Lung (tissue), 12 donors: ENCODE results near the gene DAO. TPM values are rescaled to one million over a fixed set of nuclear protein-coding genes. Genes with fewer than 3 reads are reported as not detected.

Experiments used
- ATAC-seq: fragments of 200-7000 bp; cut with Tn5 transposase; one replicate; pipeline ENCODE4 v1.9.1; 2020; ENCODE audit warnings: moderate number of reproducible peaks; ENCODE audit not compliant: insufficient read depth, low FRiP score
- DNase-seq, 3 donors: peaks; one replicate each; pipeline ENCODE4 v3.0.0-alpha.2; 2013 to 2017
- H3K27ac ChIP-seq, 2 donors: one replicate each; pipeline ENCODE4 v1.5.1; 2013; ENCODE audit warnings: mild to moderate bottlenecking in 2 of 2, moderate library complexity in 2 of 2, control low read depth in 1 of 2, inconsistent platforms in 1 of 2, low read depth in 1 of 2, low read length in 1 of 2
- H3K27me3 ChIP-seq, 3 donors: one replicate each; pipeline ENCODE4 v1.5.1; 2013; ENCODE audit warnings: low read length in 2 of 3; ENCODE audit not compliant: control insufficient read depth in 3 of 3, insufficient read depth in 3 of 3
- H3K36me3 ChIP-seq, 4 donors: one replicate each; pipeline ENCODE4 v1.5.1; 2013; ENCODE audit warnings: low read length in 4 of 4, mild to moderate bottlenecking in 1 of 4, moderate library complexity in 1 of 4; ENCODE audit not compliant: control insufficient read depth in 4 of 4, insufficient read depth in 4 of 4
- H3K4me1 ChIP-seq, 5 donors: one replicate each; pipeline ENCODE4 v1.5.1; 2013; ENCODE audit warnings: low read length in 5 of 5, mild to moderate bottlenecking in 2 of 5, moderate library complexity in 1 of 5; ENCODE audit not compliant: control insufficient read depth in 5 of 5, insufficient read depth in 5 of 5
- H3K4me3 ChIP-seq: one replicate; pipeline ENCODE4 v1.5.1; 2013; ENCODE audit warnings: mild to moderate bottlenecking, control low read depth, moderate library complexity
- H3K9ac ChIP-seq, 2 donors: one replicate each; pipeline ENCODE4 v1.5.1; 2013; ENCODE audit warnings: low read length in 2 of 2, control low read depth in 1 of 2; ENCODE audit not compliant: insufficient read depth in 1 of 2
- H3K9me3 ChIP-seq, 4 donors: one replicate each; pipeline ENCODE4 v1.5.1; 2013; ENCODE audit warnings: low read length in 3 of 4, mild to moderate bottlenecking in 1 of 4, moderate library complexity in 1 of 4; ENCODE audit not compliant: control insufficient read depth in 4 of 4, insufficient read depth in 3 of 4
- CTCF ChIP-seq: IDR thresholded peaks from 2 replicates; pipeline ENCODE4 v1.5.1; 2012; ENCODE audit warnings: mild to moderate bottlenecking; ENCODE audit errors: control extremely low read depth, extremely low read depth
- WGBS, 2 donors: extraction: QIAGEN DNeasy Blood & Tissue Kit; methylation state at CpG; one replicate each; pipeline ENCODE4 v1.1.7; 2013; 5-methylcytosine and 5-hydroxymethylcytosine counted together
- polyA plus RNA-seq, 2 donors: library from polyadenylated mRNA; stranded (reverse); fragments of 200-250 nt; gene quantifications; one replicate each; pipeline ENCODE4 v1.2.1, GENCODE V29; 2013
- total RNA-seq, 2 donors: library from RNA; depleted of rRNA in 1 of 2; stranded (reverse); fragments of >200 nt in 1 of 2; gene quantifications; one replicate each; pipeline ENCODE4 v1.2.1, GENCODE V29; 2014 to 2021
- donor health status: control.
- donor health status: control.
- donor health status: Bipolar disorder and iron deficiency.
- donor health status: healthy.
- donor health status: DM: yes; HTN: yes; CAD: no.

DAO gene
- total and polyA plus RNA-seq, 4 donors, result 0.08 TPM; not detected in 3

- H3K4me3 ChIP-seq, result no peak overlapping the region
- H3K4me1 ChIP-seq, result no peaks in the 10 kb centered on the region
- ATAC-seq (peak; percentile 84), DNase-seq (peak in 1 of 3 donors; percentile 12)
- H3K36me3 ChIP-seq, result no peaks in the 10 kb centered on the region
- no peaks in the 10 kb centered on the region for H3K9me3 ChIP-seq
- H3K27ac ChIP-seq, result no peak overlapping the region
- no peak overlapping the region for H3K9ac ChIP-seq
- peaks cover 0 to 9% (median 0%) of the 10 kb centered on the region in 3 donors for H3K27me3 ChIP-seq
- peak; percentile 37 for TF ChIP-seq CTCF
- 46 to 51% methylated on average over 16 of the region's 16 CpGs for WGBS, 2 donors
These were observed 4.5 kb downstream of the DAO start for GRCh38 chr12:108884116-108885012.

GRCh38 chr12:108886873-108887629 is 7.2 kb downstream of the DAO start:
- ATAC-seq (no peak), DNase-seq (no peak)
- Histone ChIP-seq H3K36me3 (no peaks in the 10 kb centered on the region), H3K4me3 (no peak overlapping the region), H3K9ac (no peak overlapping the region), H3K9me3 (peaks cover 0 to 7% (median 0%) of the 10 kb centered on the region in 4 donors), H3K27me3 (no peaks in the 10 kb centered on the region), H3K27ac (no peak overlapping the region), H3K4me1 (no peaks in the 10 kb centered on the region)
- no peak for TF ChIP-seq CTCF
- WGBS, 2 donors, result 69 to 70% methylated on average over 9 of the region's 9 CpGs

- 60 to 68% methylated on average over 6 of the region's 6 CpGs for WGBS, 2 donors
- H3K4me3 ChIP-seq, result no peak overlapping the region
- ATAC-seq, result no peak
- H3K27me3 ChIP-seq, result no peaks in the 10 kb centered on the region
- no peak overlapping the region for H3K27ac ChIP-seq
- H3K9me3 ChIP-seq, result peaks cover 0 to 7% (median 0%) of the 10 kb centered on the region in 4 donors
- H3K4me1 ChIP-seq, result no peaks in the 10 kb centered on the region
- H3K36me3 ChIP-seq, result no peaks in the 10 kb centered on the region
- no peak for TF ChIP-seq CTCF
- no peak for DNase-seq
- H3K9ac ChIP-seq, result no peak overlapping the region
These were observed 8.1 kb downstream of the DAO start for GRCh38 chr12:108888031-108888430.
